Measurements from ENCODE around the gene SND1. TPM values are rescaled to one million over a fixed set of nuclear protein-coding genes. Genes with fewer than 3 reads are reported as not detected.

SND1 gene
- total RNA-seq, 1 donor, result 241 TPM

DNA sequence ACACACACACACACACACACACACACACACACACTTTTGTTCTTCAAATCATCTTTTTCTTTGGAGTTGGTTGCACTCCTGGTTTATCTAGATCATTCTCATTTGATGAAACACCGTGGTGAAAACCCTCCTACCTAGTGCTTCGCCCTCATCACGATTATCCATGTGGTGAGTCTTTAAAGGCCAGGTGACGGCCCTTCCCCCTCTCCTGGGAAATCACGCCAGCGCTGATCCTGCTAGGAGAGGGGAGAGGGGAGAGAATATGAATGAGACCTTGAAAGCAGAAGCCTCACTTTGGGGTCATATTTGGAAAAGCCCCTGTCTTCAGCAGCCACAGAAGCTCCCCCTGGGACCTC, 483.1 kb downstream of the SND1 start:
- no peak for DNase-seq (ENCODE audit: low read depth)
- no peak for TF ChIP-seq CTCF (IDR thresholded peaks at IDR 0.05; ENCODE audit: insufficient read depth, low read depth, low read length)
- H3K4me3 ChIP-seq (ENCODE audit: low read depth, low read length), result no peak overlapping the region

- peak; percentile 55 for TF ChIP-seq CTCF (IDR thresholded peaks at IDR 0.05; ENCODE audit: insufficient read depth, low read depth, low read length)
- H3K4me3 ChIP-seq (ENCODE audit: low read depth, low read length), result peak overlapping the region; percentile 62
- peak; percentile 38 for DNase-seq (ENCODE audit: low read depth)
Observed at GRCh38 chr7:128135515-128136214, 483.7 kb downstream of the SND1 start.

- DNase-seq (ENCODE audit: low read depth), result no peak
- TF ChIP-seq CTCF (IDR thresholded peaks at IDR 0.05; ENCODE audit: insufficient read depth, low read depth, low read length), result no peak
- peak overlapping the region; percentile 62 for H3K4me3 ChIP-seq (ENCODE audit: low read depth, low read length)
Observed at GRCh38 chr7:128136215-128136597, 484.2 kb downstream of the SND1 start.

DNA sequence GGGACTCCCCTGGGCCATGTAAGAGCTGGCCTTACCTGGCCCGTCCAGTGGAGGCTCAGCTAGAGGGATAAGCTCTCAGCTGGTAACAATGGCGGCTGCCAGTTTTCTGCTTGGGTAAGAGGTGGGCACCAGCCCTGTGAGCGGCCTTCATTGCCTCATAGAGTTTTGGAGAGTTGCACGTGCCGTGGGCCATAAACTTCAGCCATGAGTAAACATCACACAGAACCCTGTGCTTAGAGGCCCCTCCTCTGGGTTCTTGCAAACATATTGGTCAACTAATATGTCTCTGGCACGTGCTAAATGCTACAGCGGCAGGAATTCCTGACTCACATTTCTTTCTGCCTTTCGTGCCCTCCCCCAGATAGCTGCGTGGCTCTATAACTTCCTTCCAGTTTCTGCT, 485.2 kb downstream of the SND1 start:
- peak; percentile 62 for DNase-seq (ENCODE audit: low read depth)
- no peak overlapping the region for H3K4me3 ChIP-seq (ENCODE audit: low read depth, low read length)
- TF ChIP-seq CTCF (IDR thresholded peaks at IDR 0.05; ENCODE audit: insufficient read depth, low read depth, low read length), result no peak

- DNase-seq (ENCODE audit: low read depth), result no peak
- H3K4me3 ChIP-seq (ENCODE audit: low read depth, low read length), result no peak overlapping the region
- no peak for TF ChIP-seq CTCF (IDR thresholded peaks at IDR 0.05; ENCODE audit: insufficient read depth, low read depth, low read length)
Observed at GRCh38 chr7:128139406-128139805, 487.4 kb downstream of the SND1 start.

DNA sequence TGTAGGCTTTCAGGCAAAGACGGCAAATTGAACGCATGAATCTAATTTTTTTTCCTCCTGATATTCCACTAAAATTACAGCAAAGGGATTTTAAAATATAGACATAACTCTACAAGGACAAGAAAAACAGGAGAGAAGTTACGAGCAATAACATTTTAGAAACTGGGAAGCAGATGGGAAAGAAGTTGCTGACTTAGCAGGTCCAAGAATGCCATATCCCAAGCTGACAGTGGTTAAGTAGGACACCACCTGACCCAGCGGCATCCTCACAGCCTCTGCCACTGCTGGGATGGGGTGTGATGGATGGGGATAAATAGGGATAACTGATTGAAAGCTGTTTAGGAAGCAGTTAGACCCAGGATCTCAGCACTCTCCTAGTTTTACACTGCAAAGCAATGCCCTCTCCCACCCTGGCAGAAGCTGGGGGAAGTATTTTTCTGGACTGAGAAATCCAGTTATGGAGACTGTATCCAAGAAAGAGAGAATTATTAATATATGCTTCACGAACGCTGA, 489.7 kb downstream of the SND1 start:
- TF ChIP-seq CTCF (IDR thresholded peaks at IDR 0.05; ENCODE audit: insufficient read depth, low read depth, low read length), result no peak
- DNase-seq (ENCODE audit: low read depth), result no peak
- H3K4me3 ChIP-seq (ENCODE audit: low read depth, low read length), result no peak overlapping the region

Small RNA genes lying within 50 kb of the gene (small RNA-seq; reads per million reads assigned to genes)
- not detected for gene MIR593

Other genes with a start within 250 kb of the SND1 start
- gene GCC1, start 66.6 kb upstream of the SND1 start, total RNA-seq, result 17.1 and 19.0 TPM in 2 replicates
- 75.6 and 83.1 TPM in 2 replicates for gene ARF5, start 63.8 kb upstream of the SND1 start, total RNA-seq
- 0.43 and 0.97 TPM in 2 replicates for gene FSCN3, start 58.5 kb upstream of the SND1 start, total RNA-seq
- not detected in 2 replicates for gene PAX4, start 34.1 kb upstream of the SND1 start, total RNA-seq